HG02623 (cell line): ENCODE measurements around the gene SOD3.

Experiments used
- ATAC-seq: cut with Tn5 transposase; IDR thresholded peaks from one replicate; pipeline ENCODE4 v1.9.1; 2021; ENCODE audit warnings: moderate library complexity; ENCODE audit not compliant: unreplicated experiment

Gene SOD3

DNA sequence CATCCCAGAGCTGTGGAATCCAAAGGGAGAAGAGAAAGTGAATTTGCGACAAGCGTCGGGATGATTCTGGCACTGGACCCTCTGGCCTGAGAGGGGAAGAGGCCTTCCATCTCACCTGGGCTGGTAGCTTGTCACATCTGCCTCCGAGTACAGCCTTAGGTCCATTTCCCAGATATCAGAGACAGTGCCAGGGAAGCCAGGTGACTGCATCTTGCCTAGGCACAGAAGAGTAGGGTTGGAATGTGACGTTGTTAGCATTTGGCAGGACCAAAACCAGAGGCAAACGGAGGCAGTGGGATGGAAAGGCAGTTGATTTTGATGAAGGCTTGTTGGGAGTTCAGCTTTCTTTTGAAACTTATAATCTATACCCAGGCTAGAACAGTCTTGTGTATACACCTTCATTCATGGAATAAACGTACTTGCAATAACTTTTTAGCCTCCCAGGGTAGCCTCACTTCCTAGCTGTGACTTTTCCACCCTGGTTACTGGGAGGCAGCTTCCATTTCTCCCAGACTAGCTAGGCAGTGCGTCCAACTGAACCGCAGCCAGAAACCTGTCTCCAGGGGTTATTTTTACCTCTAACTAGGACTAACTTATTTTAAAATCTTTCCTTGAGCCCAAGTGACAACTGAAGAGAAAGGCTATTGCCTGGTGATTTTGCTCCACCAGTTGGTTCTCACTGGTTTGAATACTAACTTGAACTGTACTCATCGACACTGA is 5.9 kb downstream of the SOD3 start:
- no peak for ATAC-seq

- ATAC-seq: no peak
These were observed 7.3 kb downstream of the SOD3 start for GRCh38 chr4:24802648-24803047.

- no peak for ATAC-seq
These were observed 9.7 kb downstream of the SOD3 start for GRCh38 chr4:24805067-24805466.

DNA sequence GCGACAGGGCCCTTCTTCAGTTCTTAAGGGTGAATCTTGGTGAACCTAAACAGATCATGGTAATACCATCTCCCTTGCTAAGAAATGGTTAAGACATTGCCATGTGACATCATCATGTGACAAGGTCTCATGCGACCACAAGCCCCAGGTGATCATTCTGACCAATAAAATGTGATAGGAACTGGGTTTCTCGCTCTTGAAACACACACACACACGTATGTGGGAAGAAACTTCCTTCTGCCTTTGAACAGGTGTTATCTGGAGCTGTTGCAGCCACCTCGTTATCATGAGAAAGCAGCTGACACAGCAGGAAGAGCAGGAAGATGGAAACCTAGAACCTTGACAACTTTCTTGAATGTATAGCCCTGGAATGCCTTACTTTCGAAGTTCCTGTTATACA is 10.2 kb downstream of the SOD3 start:
- no peak for ATAC-seq

- no peak for ATAC-seq
These were observed 11.0 kb downstream of the SOD3 start for GRCh38 chr4:24806206-24806990.

GRCh38 chr4:24807611-24808010 is 12.2 kb downstream of the SOD3 start:
- ATAC-seq: no peak

- ATAC-seq: no peak
These were observed 12.9 kb downstream of the SOD3 start for GRCh38 chr4:24808261-24808660.

GRCh38 chr4:24808955-24809354 is 13.6 kb downstream of the SOD3 start:
- no peak for ATAC-seq

DNA sequence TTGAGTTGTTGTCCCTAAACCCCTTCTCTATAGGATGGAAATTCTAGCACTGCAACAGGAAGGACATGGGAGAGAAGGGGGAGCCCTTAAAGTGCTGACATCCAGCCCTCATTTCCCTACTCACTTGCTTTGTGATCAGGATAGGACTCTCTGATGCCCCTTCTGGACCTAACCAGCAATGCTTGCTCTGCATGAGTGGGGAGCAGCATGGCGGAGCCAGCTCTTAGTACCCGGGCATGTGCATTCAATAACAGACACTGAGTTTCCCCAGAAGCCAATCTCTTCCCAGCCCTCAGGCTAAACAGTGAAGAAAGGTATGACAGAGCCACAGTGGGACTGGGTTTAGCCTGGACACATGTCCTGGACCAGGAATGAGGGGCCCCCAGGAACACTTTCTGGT is 14.0 kb downstream of the SOD3 start:
- no peak for ATAC-seq

DNA sequence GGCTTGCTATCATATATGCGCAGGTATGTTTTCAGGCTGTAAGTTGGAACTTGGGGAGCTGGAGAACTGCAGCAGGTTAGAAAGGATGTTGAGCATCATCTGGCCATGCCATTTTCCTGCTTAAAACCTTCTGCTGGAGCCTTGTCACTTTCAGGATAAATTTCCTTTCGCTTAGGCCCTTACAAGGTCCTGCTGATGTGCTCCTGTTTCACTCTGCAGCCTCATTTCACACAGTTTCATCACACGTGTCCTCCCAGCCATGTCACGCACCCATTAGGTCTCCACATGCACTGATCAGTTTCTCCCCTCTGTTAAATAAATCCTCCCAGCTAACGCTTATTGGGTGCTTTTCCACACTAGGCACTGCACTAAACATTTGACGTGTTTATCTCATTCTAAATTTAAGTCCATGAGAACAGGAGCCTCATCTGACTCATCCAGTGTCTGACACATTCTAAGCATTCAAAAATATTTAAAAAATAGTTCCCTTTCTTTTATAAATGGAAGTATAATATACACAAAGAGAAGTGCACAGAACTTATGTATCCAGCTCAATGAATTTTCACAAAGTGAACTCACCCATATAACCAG is 14.5 kb downstream of the SOD3 start:
- no peak for ATAC-seq

- ATAC-seq: no peak
These were observed 15.7 kb downstream of the SOD3 start for GRCh38 chr4:24810871-24811631.

- ATAC-seq: no peak
These were observed 18.4 kb downstream of the SOD3 start for GRCh38 chr4:24813732-24814131.

GRCh38 chr4:24816797-24817196 is 21.4 kb downstream of the SOD3 start:
- ATAC-seq: no peak

GRCh38 chr4:24820541-24820940 is 25.2 kb downstream of the SOD3 start:
- ATAC-seq: no peak

- no peak for ATAC-seq
These were observed 29.3 kb downstream of the SOD3 start for GRCh38 chr4:24824720-24825119.

GRCh38 chr4:24831637-24832036 is 36.3 kb downstream of the SOD3 start:
- ATAC-seq: no peak

GRCh38 chr4:24835696-24836095 is 40.3 kb downstream of the SOD3 start:
- no peak for ATAC-seq

- ATAC-seq: no peak
These were observed 41.4 kb downstream of the SOD3 start for GRCh38 chr4:24836661-24837242.

GRCh38 chr4:24837336-24837735 is 42.0 kb downstream of the SOD3 start:
- ATAC-seq: no peak

GRCh38 chr4:24837781-24838180 is 42.4 kb downstream of the SOD3 start:
- ATAC-seq: no peak

DNA sequence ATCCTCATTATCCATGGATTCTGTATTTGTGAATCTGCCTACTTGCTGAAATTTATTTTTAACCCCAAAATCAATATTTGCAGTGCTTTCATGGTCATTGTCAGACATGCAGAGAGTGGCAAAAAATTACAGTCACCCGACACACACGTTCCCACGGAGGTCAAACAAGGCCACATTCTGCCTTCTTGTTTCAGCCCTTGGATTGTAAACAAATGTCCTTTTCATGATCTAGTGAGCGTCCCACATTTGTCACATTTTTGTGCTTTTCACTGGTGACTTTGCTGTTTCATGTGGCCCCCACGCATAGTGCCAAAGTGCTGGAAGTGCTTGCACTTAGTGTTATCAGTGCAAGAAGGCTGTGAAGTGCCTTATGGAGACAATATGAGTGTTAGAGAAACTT is 45.0 kb downstream of the SOD3 start:
- ATAC-seq: no peak
